ENCODE results near the gene TRIM63.

TRIM63 gene

DNA sequence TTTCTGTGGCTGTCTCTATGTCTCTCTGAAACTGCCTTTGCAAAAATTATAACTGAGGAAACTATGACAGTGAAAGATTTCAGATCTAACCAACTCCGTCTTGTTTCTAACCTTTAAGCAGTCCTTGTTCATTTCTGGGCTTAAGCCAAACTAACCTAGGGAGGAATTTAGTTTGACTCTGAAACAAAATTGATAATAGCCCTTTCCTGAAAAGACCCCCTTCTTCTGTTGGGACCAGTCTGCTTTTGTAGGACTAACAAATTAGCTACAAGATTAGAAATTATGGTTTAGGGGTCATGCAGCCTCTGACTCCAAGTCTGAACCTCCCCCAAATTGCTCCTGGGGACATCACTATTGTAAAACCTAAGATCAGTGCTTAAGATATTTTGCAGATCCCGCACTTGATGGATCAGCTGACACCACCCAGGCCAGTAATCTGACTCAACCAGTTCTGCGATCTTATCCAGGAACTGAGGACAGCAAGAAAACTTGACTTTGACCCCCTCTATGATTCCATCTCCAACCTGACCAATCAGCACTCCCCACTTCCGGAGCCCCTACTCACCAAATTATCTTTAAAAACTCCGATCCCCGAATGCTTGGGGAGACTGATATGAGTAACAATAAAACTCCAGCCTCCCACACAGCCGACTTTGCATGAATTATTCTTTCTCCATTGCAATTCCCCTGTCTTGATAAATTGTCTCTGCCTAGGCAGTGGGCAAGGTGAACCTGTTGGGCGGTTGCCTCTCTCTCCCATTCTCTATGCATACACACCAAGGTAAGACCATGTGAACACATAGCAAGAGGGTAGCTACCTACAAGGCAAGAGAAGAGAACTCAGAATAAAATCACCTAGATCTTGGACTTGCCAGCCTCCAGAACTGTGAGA is 11.1 kb upstream of the TRIM63 start:
- no peak for DNase-seq (ENCODE audit: low read depth)
- TF ChIP-seq, protein P1, sequence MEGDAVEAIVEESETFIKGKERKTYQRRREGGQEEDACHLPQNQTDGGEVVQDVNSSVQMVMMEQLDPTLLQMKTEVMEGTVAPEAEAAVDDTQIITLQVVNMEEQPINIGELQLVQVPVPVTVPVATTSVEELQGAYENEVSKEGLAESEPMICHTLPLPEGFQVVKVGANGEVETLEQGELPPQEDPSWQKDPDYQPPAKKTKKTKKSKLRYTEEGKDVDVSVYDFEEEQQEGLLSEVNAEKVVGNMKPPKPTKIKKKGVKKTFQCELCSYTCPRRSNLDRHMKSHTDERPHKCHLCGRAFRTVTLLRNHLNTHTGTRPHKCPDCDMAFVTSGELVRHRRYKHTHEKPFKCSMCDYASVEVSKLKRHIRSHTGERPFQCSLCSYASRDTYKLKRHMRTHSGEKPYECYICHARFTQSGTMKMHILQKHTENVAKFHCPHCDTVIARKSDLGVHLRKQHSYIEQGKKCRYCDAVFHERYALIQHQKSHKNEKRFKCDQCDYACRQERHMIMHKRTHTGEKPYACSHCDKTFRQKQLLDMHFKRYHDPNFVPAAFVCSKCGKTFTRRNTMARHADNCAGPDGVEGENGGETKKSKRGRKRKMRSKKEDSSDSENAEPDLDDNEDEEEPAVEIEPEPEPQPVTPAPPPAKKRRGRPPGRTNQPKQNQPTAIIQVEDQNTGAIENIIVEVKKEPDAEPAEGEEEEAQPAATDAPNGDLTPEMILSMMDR (conservative IDR thresholded peaks at IDR 0.05; ENCODE audit: low read length), result no peak
- H3K4me3 ChIP-seq (ENCODE audit: low read length), result no peak overlapping the region

DNA sequence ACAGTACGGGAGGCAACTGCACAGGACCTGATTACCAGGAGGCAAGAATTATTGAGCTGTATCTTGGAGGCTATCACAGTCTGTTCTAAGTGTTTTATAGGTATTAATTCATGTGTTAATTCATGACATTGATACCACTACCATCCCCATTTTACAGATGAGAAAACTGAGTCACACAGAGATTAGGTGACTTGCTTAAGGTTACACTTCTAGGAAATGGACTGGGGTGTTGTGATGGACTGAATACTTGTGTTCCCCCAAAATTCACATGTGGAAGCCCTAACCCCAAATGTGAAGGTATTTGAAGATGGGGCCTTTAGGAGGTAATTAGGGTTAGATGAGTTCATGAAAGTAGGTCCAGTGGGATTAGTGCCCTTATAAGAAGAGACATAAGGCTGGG is 10.1 kb upstream of the TRIM63 start:
- no peak overlapping the region for H3K4me3 ChIP-seq (ENCODE audit: low read length)
- no peak for DNase-seq (ENCODE audit: low read depth)
- TF ChIP-seq, protein P1 (conservative IDR thresholded peaks at IDR 0.05; ENCODE audit: low read length), result no peak

DNA sequence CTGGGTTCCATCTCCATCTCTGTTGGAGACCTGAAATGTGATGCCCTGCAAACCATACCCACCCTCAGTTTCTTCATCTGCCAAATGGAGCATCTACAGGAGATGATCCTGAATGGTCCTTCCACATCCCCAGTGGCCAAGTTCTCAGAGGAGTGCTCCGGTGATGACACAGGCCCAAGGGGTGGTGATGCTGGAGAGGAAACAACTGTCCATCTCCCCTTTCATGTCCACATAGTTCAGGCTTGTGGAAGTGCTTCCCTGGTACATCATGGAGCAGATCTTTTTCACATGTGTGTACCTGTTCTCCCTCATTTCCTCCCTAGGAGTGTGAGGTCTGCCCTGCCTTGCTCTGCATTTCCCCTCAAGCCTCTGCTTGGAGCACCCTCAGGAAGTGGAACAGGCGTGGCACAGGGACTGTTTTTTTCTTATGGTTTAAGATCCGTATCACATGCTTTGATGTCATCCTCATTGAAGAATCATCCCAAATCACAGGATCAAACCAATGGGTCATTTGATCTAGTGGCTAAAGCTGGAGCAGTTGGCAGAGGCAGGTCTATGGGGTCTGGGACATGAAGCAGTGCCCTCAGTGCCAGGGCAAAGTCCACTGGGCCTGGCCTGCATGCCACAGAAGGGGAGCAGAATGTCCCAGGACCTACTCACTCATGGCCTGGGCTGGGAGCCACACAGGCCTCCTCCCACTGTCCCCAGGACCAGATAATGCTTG is 8.2 kb upstream of the TRIM63 start:
- no peak for DNase-seq (ENCODE audit: low read depth)
- TF ChIP-seq, protein P1 (conservative IDR thresholded peaks at IDR 0.05; ENCODE audit: low read length), result no peak
- no peak overlapping the region for H3K4me3 ChIP-seq (ENCODE audit: low read length)

DNA sequence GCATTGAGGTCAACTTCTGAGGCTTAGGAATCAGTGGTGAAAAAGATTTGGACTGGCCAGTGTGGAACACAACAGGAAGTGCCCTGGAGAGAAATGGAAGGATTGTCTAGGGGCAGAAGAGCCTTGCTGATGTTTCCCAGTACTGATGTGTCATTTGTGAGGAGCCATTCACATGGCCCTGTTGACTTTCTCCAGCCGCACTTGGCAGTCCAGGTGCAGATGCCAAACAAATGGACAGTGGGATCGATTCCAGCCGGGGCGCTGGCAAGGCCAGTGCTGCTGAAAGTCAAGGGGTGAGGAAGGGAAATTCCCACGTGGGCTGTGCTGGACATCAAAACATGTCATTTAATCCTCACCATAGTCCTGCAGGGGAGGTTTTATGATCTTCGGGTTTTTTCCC is 4.9 kb upstream of the TRIM63 start:
- no peak overlapping the region for H3K4me3 ChIP-seq (ENCODE audit: low read length)
- TF ChIP-seq, protein P1 (conservative IDR thresholded peaks at IDR 0.05; ENCODE audit: low read length), result no peak
- no peak for DNase-seq (ENCODE audit: low read depth)

DNA sequence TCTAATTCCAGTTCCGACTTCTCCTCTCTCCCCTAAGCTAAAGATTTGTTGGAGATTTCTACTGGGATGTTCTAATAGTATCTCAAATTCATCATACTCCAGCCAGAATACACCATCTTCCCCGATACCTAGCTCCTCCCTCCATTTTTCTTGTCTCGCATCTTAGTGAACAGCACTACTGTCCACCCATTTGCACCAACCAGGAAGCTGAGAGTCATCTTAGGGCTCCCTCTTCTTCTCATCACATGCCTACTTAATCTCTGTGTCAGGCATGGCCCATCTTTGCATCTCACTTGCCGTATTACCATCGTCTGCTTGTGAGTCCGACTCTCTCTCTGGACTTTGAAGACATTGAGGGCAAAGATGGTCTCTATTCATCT is 3.5 kb upstream of the TRIM63 start:
- TF ChIP-seq, protein P1 (conservative IDR thresholded peaks at IDR 0.05; ENCODE audit: low read length), result no peak
- no peak overlapping the region for H3K4me3 ChIP-seq (ENCODE audit: low read length)
- no peak for DNase-seq (ENCODE audit: low read depth)

DNA sequence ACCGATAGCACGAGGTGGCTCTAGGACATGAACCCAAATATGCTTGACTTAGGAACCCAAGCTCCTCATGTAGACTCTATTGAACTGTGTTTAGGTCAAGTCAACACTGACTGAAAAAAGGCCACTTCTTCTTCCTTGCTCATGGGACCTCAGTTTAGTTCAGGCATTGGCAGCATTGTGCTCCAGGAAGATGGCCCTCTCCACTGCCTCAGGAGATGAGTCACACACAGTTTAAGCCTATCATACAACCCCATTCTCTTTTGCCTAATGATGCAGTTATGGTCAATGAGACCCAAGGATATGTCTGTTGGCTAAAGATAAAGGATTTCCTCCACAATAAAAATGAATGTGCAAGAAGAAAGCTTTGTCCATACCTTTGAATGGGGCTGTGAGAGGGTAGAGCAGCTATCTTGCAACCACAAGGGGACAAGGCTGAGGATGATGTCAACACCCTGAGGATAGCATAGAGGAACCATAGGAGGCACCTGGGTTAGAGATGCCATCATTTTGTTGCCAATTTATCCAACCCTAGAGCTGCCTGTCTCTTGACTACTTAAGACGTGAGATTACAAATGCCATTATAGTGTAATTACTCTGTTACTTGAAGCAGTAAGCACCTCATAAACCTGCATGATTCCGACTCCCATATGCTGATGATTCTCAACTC is 3.0 kb upstream of the TRIM63 start:
- no peak overlapping the region for H3K4me3 ChIP-seq (ENCODE audit: low read length)
- TF ChIP-seq, protein P1 (conservative IDR thresholded peaks at IDR 0.05; ENCODE audit: low read length), result no peak
- no peak for DNase-seq (ENCODE audit: low read depth)

All from AG10803 (cell line).